ENCODE results near the gene UBXN4.

The UBXN4 gene

GRCh38 chr2:135786823-135787222, 45.2 kb downstream of the UBXN4 start:
- TF ChIP-seq TAF1 (IDR thresholded peaks at IDR 0.05; ENCODE audit: borderline replicate concordance, insufficient read depth, low read length) (no peak), POLR2AphosphoS5 (IDR thresholded peaks at IDR 0.05; ENCODE audit: low read depth, low read length) (no peak), REST (IDR thresholded peaks at IDR 0.05; ENCODE audit: insufficient read depth in 1 of 2, low read depth in 2 of 2, low read length in 2 of 2) (no peak), FOXP2 (optimal IDR thresholded peaks at IDR 0.05; ENCODE audit: borderline replicate concordance, extremely low read depth, extremely low read length, insufficient read depth) (no peak), SIN3A (IDR thresholded peaks at IDR 0.05; ENCODE audit: borderline replicate concordance, insufficient read depth, low read length) (no peak)

GRCh38 chr2:135790423-135790822, 48.8 kb downstream of the UBXN4 start:
- TF ChIP-seq SIN3A (IDR thresholded peaks at IDR 0.05; ENCODE audit: borderline replicate concordance, insufficient read depth, low read length) (no peak), REST (IDR thresholded peaks at IDR 0.05; ENCODE audit: insufficient read depth in 1 of 2, low read depth in 2 of 2, low read length in 2 of 2) (no peak), POLR2AphosphoS5 (IDR thresholded peaks at IDR 0.05; ENCODE audit: low read depth, low read length) (no peak), TAF1 (IDR thresholded peaks at IDR 0.05; ENCODE audit: borderline replicate concordance, insufficient read depth, low read length) (no peak), FOXP2 (optimal IDR thresholded peaks at IDR 0.05; ENCODE audit: borderline replicate concordance, extremely low read depth, extremely low read length, insufficient read depth) (no peak)

GRCh38 chr2:135791418-135792190, 49.9 kb downstream of the UBXN4 start:
- no peak for TF ChIP-seq FOXP2 (optimal IDR thresholded peaks at IDR 0.05; ENCODE audit: borderline replicate concordance, extremely low read depth, extremely low read length, insufficient read depth)
- TF ChIP-seq TAF1 (IDR thresholded peaks at IDR 0.05; ENCODE audit: borderline replicate concordance, insufficient read depth, low read length) = no peak
- TF ChIP-seq SIN3A (IDR thresholded peaks at IDR 0.05; ENCODE audit: borderline replicate concordance, insufficient read depth, low read length) = no peak
- TF ChIP-seq POLR2AphosphoS5 (IDR thresholded peaks at IDR 0.05; ENCODE audit: low read depth, low read length) = no peak
- no peak for TF ChIP-seq REST (IDR thresholded peaks at IDR 0.05; ENCODE audit: insufficient read depth in 1 of 2, low read depth in 2 of 2, low read length in 2 of 2)

- TF ChIP-seq SIN3A (IDR thresholded peaks at IDR 0.05; ENCODE audit: borderline replicate concordance, insufficient read depth, low read length) (no peak), REST (IDR thresholded peaks at IDR 0.05; ENCODE audit: insufficient read depth in 1 of 2, low read depth in 2 of 2, low read length in 2 of 2) (no peak), FOXP2 (optimal IDR thresholded peaks at IDR 0.05; ENCODE audit: borderline replicate concordance, extremely low read depth, extremely low read length, insufficient read depth) (no peak), TAF1 (IDR thresholded peaks at IDR 0.05; ENCODE audit: borderline replicate concordance, insufficient read depth, low read length) (no peak), POLR2AphosphoS5 (IDR thresholded peaks at IDR 0.05; ENCODE audit: low read depth, low read length) (no peak)
Measured at GRCh38 chr2:135792401-135793150, 50.9 kb downstream of the UBXN4 start.
